A549 (cell line): ENCODE data around the gene ELMO3. TPM values are rescaled to one million over a fixed set of nuclear protein-coding genes. Genes with fewer than 3 reads are reported as not detected.

Source experiments
- ATAC-seq, 2 experiments: fragments of 200-7000 bp in 1 of 2; fragments of >200 bp in 1 of 2; cut with Nextera tagmentation in 1 of 2; cut with Tn5 transposase in 1 of 2; 3 replicates each; pipeline versions ENCODE4 v1.8.0 to v1.9.1; 2018 to 2020; ENCODE audit warnings: mild to moderate bottlenecking in 1 of 2, moderate library complexity in 1 of 2
- CTCF ChIA-PET: fragments of 300-600 bp; sonication (Branson Sonifier 250); formaldehyde crosslinking; extraction: SDS; loops from one replicate; lab custom pipeline; 2021; ENCODE audit warnings: antibody characterized with exemption, inconsistent platforms; lab: Yijun Ruan, JAX
- POLR2A ChIA-PET: fragments of 350-600 bp; formaldehyde crosslinking; extraction: SDS; loops from one replicate; lab custom pipeline; 2021; ENCODE audit warnings: antibody characterized with exemption, inconsistent platforms; lab: Yijun Ruan, JAX
- DNase-seq, 2 experiments: peaks; one replicate each; pipeline versions ENCODE4 v3.0.0 to v3.0.0-alpha.2; 2011 to 2016; ENCODE audit warnings: low read depth in 1 of 2, low spot score in 1 of 2
- FAIRE-seq: peaks from 2 replicates; lab custom pipeline; 2011; peaks lifted over from hg19 to GRCh38; lab: Jason Lieb, UNC
- H3K27ac ChIP-seq, 2 experiments: fragments of >200 bp; sonication (Bioruptor Twin); formaldehyde crosslinking; 3 replicates each; pipeline ENCODE4 v1.5.1; 2016 to 2017
- H3K4me1 ChIP-seq: fragments of >200 bp; sonication (Bioruptor Twin); formaldehyde crosslinking; 3 replicates; pipeline ENCODE4 v1.6.1; 2016
- H3K4me2 ChIP-seq: fragments of >200 bp; sonication (Bioruptor Twin); formaldehyde crosslinking; 3 replicates; pipeline ENCODE4 v1.6.1; 2016
- H3K4me3 ChIP-seq: fragments of >200 bp; sonication (Bioruptor Twin); formaldehyde crosslinking; 3 replicates; pipeline ENCODE4 v1.5.1; 2016
- H3K9me3 ChIP-seq: fragments of >200 bp; sonication (Bioruptor Twin); formaldehyde crosslinking; 3 replicates; pipeline ENCODE4 v1.6.1; 2016
- CBX2 ChIP-seq: fragments of 200-600 bp; sonication (generic); IDR thresholded peaks from 2 replicates; pipeline ENCODE4 v1.6.1; 2016; ENCODE audit warnings: low read depth, mild to moderate bottlenecking, borderline replicate concordance
- CBX8 ChIP-seq: fragments of 200-600 bp; sonication (generic); IDR thresholded peaks from 2 replicates; pipeline ENCODE4 v1.6.1; 2016
- CEBPB ChIP-seq, 2 experiments: fragments of >200 bp in 1 of 2; sonication (Bioruptor Twin) in 1 of 2; formaldehyde crosslinking in 1 of 2; IDR thresholded peaks; 2 replicates each; pipeline ENCODE4 v1.6.1; 2012 to 2016
- CHD4 ChIP-seq: fragments of 200-600 bp; sonication (generic); IDR thresholded peaks from 2 replicates; pipeline ENCODE4 v1.6.1; 2016; ENCODE audit warnings: antibody characterized with exemption, mild to moderate bottlenecking, borderline replicate concordance
- EHF ChIP-seq: fragments of 250-450 bp; sonication (Bioruptor Pico); IDR thresholded peaks from 2 replicates; pipeline ENCODE4 v1.5.0; 2020; ENCODE audit warnings: mild to moderate bottlenecking
- EHMT2 ChIP-seq: fragments of 200-600 bp; sonication (generic); IDR thresholded peaks from 2 replicates; pipeline ENCODE4 v1.6.1; 2016; ENCODE audit warnings: antibody characterized with exemption, low read depth, mild to moderate bottlenecking, moderate library complexity
- EP300 ChIP-seq, 2 experiments: fragments of >200 bp; sonication (Bioruptor Twin); formaldehyde crosslinking; IDR thresholded peaks; 2 replicates in 1 of 2; 3 replicates in 1 of 2; pipeline ENCODE4 v1.6.1; 2016 to 2017
- FOXS1 ChIP-seq: fragments of 250-450 bp; sonication (Bioruptor Pico); IDR thresholded peaks from 2 replicates; pipeline ENCODE4 v1.5.0; 2020; ENCODE audit warnings: mild to moderate bottlenecking, moderate library complexity
- GATA3 ChIP-seq: IDR thresholded peaks from 2 replicates; pipeline ENCODE4 v1.6.1; 2012; ENCODE audit warnings: borderline replicate concordance
- HEYL ChIP-seq: fragments of 250-450 bp; sonication (Bioruptor Pico); IDR thresholded peaks from 2 replicates; pipeline ENCODE4 v1.8.0; 2021; ENCODE audit warnings: mild to moderate bottlenecking, moderate library complexity
- JUN ChIP-seq, 2 experiments: fragments of >200 bp; sonication (Bioruptor Twin); formaldehyde crosslinking; IDR thresholded peaks; 2 replicates in 1 of 2; 3 replicates in 1 of 2; pipeline ENCODE4 v1.6.1; 2016 to 2017
- JUNB ChIP-seq: fragments of >200 bp; sonication (Bioruptor Twin); formaldehyde crosslinking; IDR thresholded peaks from 2 replicates; pipeline ENCODE4 v1.6.1; 2016
- MAFK ChIP-seq: fragments of 450-650 bp; IDR thresholded peaks from 2 replicates; pipeline ENCODE4 v1.6.1; 2014; ENCODE audit not compliant: partially characterized antibody
- MAZ ChIP-seq: fragments of 150-350 bp; IDR thresholded peaks from 2 replicates; pipeline ENCODE4 v1.6.1; 2014; ENCODE audit warnings: antibody characterized with exemption, low read depth, low read length, borderline replicate concordance
- NPAS2 ChIP-seq: fragments of 250-450 bp; sonication (Bioruptor Pico); IDR thresholded peaks from 2 replicates; pipeline ENCODE4 v1.8.0; 2022; ENCODE audit warnings: mild to moderate bottlenecking, moderate library complexity, borderline replicate concordance
- NR3C1 ChIP-seq: fragments of >200 bp; sonication (Bioruptor Twin); formaldehyde crosslinking; IDR thresholded peaks from 3 replicates; pipeline ENCODE4 v1.6.1; 2017
- PHF8 ChIP-seq: fragments of 200-600 bp; sonication (generic); IDR thresholded peaks from 2 replicates; pipeline ENCODE4 v1.6.1; 2016; ENCODE audit warnings: low read depth, mild to moderate bottlenecking, antibody characterized with exemption, moderate library complexity, borderline replicate concordance
- RCOR1 ChIP-seq: fragments of 150-350 bp; IDR thresholded peaks from 2 replicates; pipeline ENCODE4 v1.6.1; 2014; ENCODE audit warnings: antibody characterized with exemption, low read length, low read depth
- RFX5 ChIP-seq: fragments of 450-650 bp; IDR thresholded peaks from 2 replicates; pipeline ENCODE4 v1.7.1; 2014; ENCODE audit warnings: antibody characterized with exemption, mild to moderate bottlenecking, moderate library complexity
- RNF2 ChIP-seq: fragments of 200-600 bp; sonication (generic); IDR thresholded peaks from 2 replicates; pipeline ENCODE4 v1.6.1; 2016; ENCODE audit warnings: low read depth, mild to moderate bottlenecking, antibody characterized with exemption, moderate library complexity, borderline replicate concordance
- SMC3 ChIP-seq: fragments of >200 bp; sonication (Bioruptor Twin); formaldehyde crosslinking; IDR thresholded peaks from 3 replicates; pipeline ENCODE4 v1.6.1; 2018; ENCODE audit warnings: inconsistent platforms
- USF2 ChIP-seq: fragments of 450-650 bp; IDR thresholded peaks from 2 replicates; pipeline ENCODE4 v1.6.1; 2014; ENCODE audit warnings: antibody characterized with exemption
- ZC3H11A ChIP-seq: fragments of 450-650 bp; IDR thresholded peaks from 2 replicates; pipeline ENCODE4 v1.6.1; 2014; ENCODE audit warnings: antibody characterized with exemption, mild to moderate bottlenecking
- ZSCAN20 ChIP-seq: fragments of 250-450 bp; sonication (Bioruptor Pico); IDR thresholded peaks from 2 replicates; pipeline ENCODE4 v1.8.0; 2022; ENCODE audit warnings: mild to moderate bottlenecking, moderate library complexity
- WGBS: methylation state at CpG from one replicate; pipeline ENCODE4 v1.1.6; 2017; ENCODE audit errors: missing lambda C conversion rate; 5-methylcytosine and 5-hydroxymethylcytosine counted together
- polyA plus RNA-seq, 4 experiments: library from polyadenylated mRNA; depleted of rRNA in 3 of 4; stranded (reverse); fragments of >200 nt; fragmentation: RNase III in 1 of 4; extraction: RNeasy Plus Mini Kit Qiagen cat#74134 plus additional on column Dnase treatment in 1 of 4; gene quantifications; 2 replicates in 3 of 4; 3 replicates in 1 of 4; pipeline ENCODE4 v1.2.3, GENCODE V29; 2011 to 2017

Gene ELMO3
- polyA plus RNA-seq, 2 of the 4 experiments (the other 2 are of a cell fraction): 0.62 to 1.4 TPM

GRCh38 chr16:67212766-67213165, 13.8 kb downstream of the ELMO3 start:
- FAIRE-seq: no peak

GRCh38 chr16:67213197-67214019, 14.5 kb downstream of the ELMO3 start:
- H3K4me3 ChIP-seq: no peak overlapping the region
- no peaks in the 10 kb centered on the region for H3K9me3 ChIP-seq
- ChIA-PET CTCF (interaction anchor here (0.9 to 10.5 kb wide), 4 partner anchors 7 to 186 kb away, joined by 3 to 105 read pairs (median 6); partner anchors contain the start of genes E2F4 and ELMO3), POLR2A (no interaction called here)
- H3K4me2 ChIP-seq: no peak overlapping the region
- peaks cover 6% of the 10 kb centered on the region; the same call in 1 of the 3 replicates for H3K4me1 ChIP-seq
- FAIRE-seq: no peak
- no peak for DNase-seq
- TF ChIP-seq NPAS2: no peak
- TF ChIP-seq CEBPB (IDR thresholded peaks at IDR 0.05): no peak
- no peak for TF ChIP-seq PHF8
- no peak for TF ChIP-seq RCOR1
- TF ChIP-seq ZC3H11A: no peak
- no peak for TF ChIP-seq EHMT2
- TF ChIP-seq CHD4: no peak
- TF ChIP-seq SMC3: no peak
- TF ChIP-seq ZSCAN20 (CRISPR knock-in tag): no peak
- TF ChIP-seq NR3C1: no peak
- no peak for TF ChIP-seq GATA3
- TF ChIP-seq, all 56 proteins: peak for 0
- WGBS: 85% methylated on average over 7 of the region's 8 CpGs
- 0 out of 6 replicates have a peak overlapping the region, but pooled peaks of 1 of the 2 experiments have one; percentile 14 for H3K27ac ChIP-seq
- ATAC-seq: no peak

More at GRCh38 chr16:67212766-67213165, 13.8 kb downstream of the ELMO3 start:
- no peak for TF ChIP-seq JUN (IDR thresholded peaks at IDR 0.05)
- no peak for TF ChIP-seq RCOR1
- TF ChIP-seq EHF: no peak
- TF ChIP-seq USF2: no peak
- TF ChIP-seq HEYL (CRISPR knock-in tag): no peak
- no peak for TF ChIP-seq MAZ
- TF ChIP-seq EP300 (IDR thresholded peaks at IDR 0.05): no peak
- no peak for TF ChIP-seq JUNB
- no peak for TF ChIP-seq RNF2
- no peak for TF ChIP-seq MAFK
- TF ChIP-seq CBX8: no peak
- H3K9me3 ChIP-seq: no peaks in the 10 kb centered on the region
- H3K4me3 ChIP-seq: no peak overlapping the region
- H3K4me1 ChIP-seq: peaks cover 12% of the 10 kb centered on the region
- 0 out of 6 replicates have a peak overlapping the region, but pooled peaks of 1 of the 2 experiments have one; percentile 14 for H3K27ac ChIP-seq
- H3K4me2 ChIP-seq: no peak overlapping the region
- ATAC-seq: no peak
- DNase-seq: no peak
- CTCF ChIA-PET: interaction anchor here (0.7 to 10.5 kb wide), 3 partner anchors 16 to 72 kb away, joined by 3 to 105 read pairs (median 5); partner anchors contain the start of genes E2F4 and ELMO3
- POLR2A ChIA-PET: interaction anchor here (3.7 kb wide), 1 partner anchor 14 kb away, joined by 11 read pairs; the partner anchor contains the start of gene TMEM208

GRCh38 chr16:67215706-67216105, 16.8 kb downstream of the ELMO3 start:
- H3K4me3 ChIP-seq: no peak overlapping the region
- no peak for DNase-seq
- no peak overlapping the region for H3K4me2 ChIP-seq
- peaks cover 6% of the 10 kb centered on the region; the same call in 1 of the 3 replicates for H3K4me1 ChIP-seq
- TF ChIP-seq RFX5 (no peak), FOXS1 (CRISPR knock-in tag) (no peak), GATA3 (no peak), EHF (no peak), CBX2 (no peak)
- H3K9me3 ChIP-seq: no peaks in the 10 kb centered on the region
- POLR2A ChIA-PET: interaction anchor here (0.9 kb wide), 1 partner anchor 69 kb away, joined by 3 read pairs; no protein-coding TSS in a partner anchor
- ATAC-seq: no peak; a peak in 2 of 6 replicates
- CTCF ChIA-PET: interaction anchor here (2.4 to 10.5 kb wide), 2 partner anchors 10 to 19 kb away, joined by 7 to 105 read pairs; partner anchors contain the start of genes E2F4 and ELMO3
- FAIRE-seq: no peak
- no peak overlapping the region for H3K27ac ChIP-seq
- WGBS: 50% methylated on average over 5 of the region's 5 CpGs
